ENCODE measurements around the gene CD68.
"Not testable (repeated sequence)": the region's sequence is repeated elsewhere in the genome, so short reads cannot be mapped to it uniquely, and the experiment has no call there.

Gene CD68

GRCh38 chr17:7613769-7614424 lies 34.5 kb downstream of the CD68 start:
- peak; percentile 29 for DNase-seq (ENCODE audit: low spot score)

GRCh38 chr17:7614425-7615264 lies 35.2 kb downstream of the CD68 start, which contains the start of gene FXR2:
FXR2 (minus strand) TSS chr17:7614897; CDS start chr17:7614532, 365 bp downstream.
- peak; percentile 99 for DNase-seq (ENCODE audit: low spot score)

DNA sequence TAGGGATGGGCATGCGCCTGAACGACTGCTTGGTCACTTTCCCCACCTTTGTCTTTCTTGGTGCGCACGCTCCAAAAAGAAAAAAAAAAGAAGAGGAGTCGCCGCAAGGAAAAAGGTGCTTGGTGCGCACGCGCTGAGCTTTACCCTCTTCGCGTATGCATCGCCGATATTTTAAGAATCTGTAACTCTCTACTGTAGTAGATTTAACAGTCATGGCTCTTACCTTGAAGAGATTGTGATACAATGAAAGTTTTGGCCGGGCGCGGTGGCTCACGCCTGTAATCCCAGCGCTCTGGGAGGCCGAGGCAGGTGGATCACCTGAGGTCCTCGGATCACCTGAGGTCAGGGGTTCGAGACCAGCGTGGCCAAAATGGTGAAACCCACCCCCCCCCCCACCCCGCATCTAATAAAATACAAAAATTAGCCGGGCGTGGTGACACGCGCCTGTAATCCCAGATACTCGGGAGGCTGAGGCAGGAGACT lies 35.9 kb downstream of the CD68 start:
- no peak for DNase-seq (ENCODE audit: low spot score)

- DNase-seq (ENCODE audit: low spot score): no peak
Measured at GRCh38 chr17:7618608-7619007, 39.2 kb downstream of the CD68 start.

DNA sequence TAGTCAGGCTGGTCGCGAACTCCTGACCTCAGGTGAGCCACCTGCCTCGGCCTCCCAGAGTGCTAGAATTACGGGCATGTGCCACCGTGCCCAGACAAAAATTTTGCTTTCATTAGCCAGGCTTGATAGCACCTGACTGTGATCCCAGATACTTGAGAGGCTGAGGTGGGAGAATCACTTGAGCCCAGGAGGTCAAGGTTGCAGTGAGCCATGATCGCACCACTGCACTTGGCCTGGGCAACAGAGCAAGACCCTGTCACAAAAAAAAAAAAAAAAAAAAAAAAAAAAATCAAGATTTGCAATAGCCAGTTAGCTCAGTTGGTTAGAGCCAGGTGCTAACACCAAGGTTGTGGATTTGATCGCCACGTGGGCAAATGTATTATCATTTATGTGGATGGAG lies 41.4 kb downstream of the CD68 start:
- no peak for DNase-seq (ENCODE audit: low spot score)

DNA sequence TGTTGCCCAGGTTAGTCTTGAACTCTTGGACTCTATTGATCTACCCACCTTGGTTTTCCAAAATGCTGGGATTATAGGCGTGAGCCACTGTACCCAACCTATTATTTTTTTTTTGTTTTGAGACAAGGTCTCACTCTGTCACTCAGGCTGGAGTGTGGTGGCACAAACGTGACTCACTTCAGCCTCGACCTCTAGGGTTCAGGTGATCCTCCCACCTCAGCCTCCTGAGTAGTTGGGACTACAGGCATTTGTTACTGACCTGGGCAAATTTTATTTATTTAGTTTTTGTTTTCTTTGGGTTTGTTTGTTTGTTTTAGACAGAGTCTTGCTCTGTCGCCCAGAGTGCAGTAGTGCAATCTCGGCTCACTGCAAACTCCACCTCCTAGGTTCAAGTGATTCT lies 44.2 kb downstream of the CD68 start:
- no peak for DNase-seq (ENCODE audit: low spot score)

- not testable (repeated sequence) for DNase-seq (ENCODE audit: low spot score)
Measured at GRCh38 chr17:7625749-7626148, 46.3 kb downstream of the CD68 start.

DNA sequence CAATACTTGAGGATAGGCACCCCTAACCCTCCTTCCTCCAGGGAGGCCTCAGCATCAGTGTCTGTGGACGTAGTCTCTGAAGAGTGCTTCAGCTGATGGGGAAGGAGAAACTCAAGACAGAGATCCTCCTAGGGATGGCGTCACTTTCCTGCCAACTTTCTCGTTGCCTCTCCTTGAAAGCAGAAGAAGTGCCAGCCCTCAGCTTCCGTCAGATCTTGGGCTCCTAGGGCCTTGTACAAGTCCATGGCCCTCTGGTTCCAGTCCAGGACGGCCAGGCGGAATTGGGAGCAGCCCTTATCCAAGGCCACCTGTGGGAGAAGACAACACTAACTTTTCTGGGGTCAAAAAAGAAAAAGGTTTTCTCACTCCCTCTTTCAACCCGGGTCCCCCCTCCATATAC lies 46.9 kb downstream of the CD68 start:
- no peak for DNase-seq (ENCODE audit: low spot score)

DNA sequence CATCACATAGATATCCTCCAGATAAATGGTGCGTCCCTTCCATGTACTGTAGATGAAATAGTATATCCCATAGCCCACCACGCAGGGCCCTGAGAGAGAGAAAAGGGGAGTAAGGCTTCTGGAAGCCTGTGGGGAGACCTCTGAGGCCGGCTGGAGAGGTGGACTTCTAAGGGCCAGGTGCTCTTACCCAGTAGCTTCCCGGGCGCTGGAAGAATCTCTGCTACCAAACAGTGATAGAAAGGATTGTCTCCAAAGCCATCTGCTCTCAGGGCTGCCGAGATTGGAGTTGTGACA lies 47.5 kb downstream of the CD68 start:
- no peak for DNase-seq (ENCODE audit: low spot score)

GRCh38 chr17:7627250-7628121 lies 48.0 kb downstream of the CD68 start, which contains the start of gene SAT2:
SAT2 (minus strand) TSS chr17:7627821; CDS start chr17:7627635, 186 bp downstream.
- DNase-seq (ENCODE audit: low spot score): peak; percentile 88

DNA sequence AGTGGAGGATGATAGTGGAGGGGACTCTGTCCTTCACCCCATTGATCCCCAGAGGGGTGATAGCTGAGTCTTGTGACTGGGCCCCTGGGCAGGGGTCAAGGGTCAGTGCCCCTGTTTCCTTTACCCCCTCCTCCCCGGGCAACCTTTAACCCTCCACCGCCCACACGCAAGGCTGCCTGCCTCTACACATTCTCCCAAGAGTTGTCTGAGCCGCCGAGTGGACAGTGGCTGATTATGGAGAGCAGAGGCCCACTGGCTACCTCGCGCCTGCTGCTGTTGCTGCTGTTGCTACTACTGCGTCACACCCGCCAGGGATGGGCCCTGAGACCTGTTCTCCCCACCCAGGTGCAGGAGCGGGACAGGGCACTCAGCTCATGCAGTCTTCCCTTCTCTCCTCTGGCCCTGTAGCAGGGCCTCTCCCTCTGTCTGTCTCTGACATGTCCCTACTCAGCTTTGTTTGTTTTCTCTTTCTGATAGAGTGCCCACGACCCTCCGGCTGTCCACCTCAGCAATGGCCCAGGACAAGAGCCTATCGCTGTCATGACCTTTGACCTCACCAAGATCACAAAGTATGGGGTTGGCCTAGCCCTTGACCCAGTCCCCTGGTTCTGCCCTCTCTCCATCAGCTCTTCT lies 50.6 kb downstream of the CD68 start, which contains the start of gene SHBG:
Gene SHBG (plus strand): TSS at position 197 of the 633 bp plus-strand sequence. CDS start 38 bp downstream, at position 235.
- no peak for DNase-seq (ENCODE audit: low spot score)
